ENCODE results near the gene SLC33A1. TPM values are rescaled to one million over a fixed set of nuclear protein-coding genes. Genes with fewer than 3 reads are reported as not detected.
A peak's percentile ranks its signal among the peaks of the same experiment; 100 is the strongest.
"Not testable (repeated sequence)": the region's sequence is repeated elsewhere in the genome, so short reads cannot be mapped to it uniquely, and the experiment has no call there.

The SLC33A1 gene
- total and polyA plus RNA-seq, 4 experiments from 2014 or later = 18.4 to 45.8 (median 34.3) TPM

- H3K27ac ChIP-seq (ENCODE audit: low read depth, low read length) = no peak overlapping the region
Measured at GRCh38 chr3:155886915-155887314, 32.7 kb upstream of the SLC33A1 start.

GRCh38 chr3:155886348-155886747 lies 32.1 kb upstream of the SLC33A1 start:
- POLR2A ChIA-PET (ENCODE audit: partially characterized antibody) = interaction anchor here (0.7 kb wide), 1 partner anchor 16 kb away, joined by 3 read pairs; the partner anchor contains the start of gene GMPS
- CTCF ChIA-PET (ENCODE audit: partially characterized antibody) = interaction anchor here (2.6 kb wide), 1 partner anchor 80 kb away, joined by 14 read pairs; the partner anchor contains the start of gene C3orf33
- H3K36me3 ChIP-seq (ENCODE audit: insufficient read depth, low read length); H3K27me3 ChIP-seq (ENCODE audit: insufficient read depth, low read length); H3K9me3 ChIP-seq (ENCODE audit: control insufficient read depth in 1 of 2, low read length in 2 of 2); intact Hi-C loops (cut with micrococcal nuclease); H3K9me3 Mint-ChIP-seq; DNase-seq; H3K4me3 Mint-ChIP-seq; H3K4me3 ChIP-seq (ENCODE audit: low read length in 2 of 2); H3K27ac ChIP-seq (ENCODE audit: low read depth, low read length); H3K27me3 Mint-ChIP-seq; H3K36me3 Mint-ChIP-seq: not testable (repeated sequence)
- peaks cover 20% of the 10 kb centered on the region for H3K4me1 ChIP-seq (ENCODE audit: insufficient read depth, low read length)
- Mint-ChIP-seq H3K4me1 (peaks cover 42 to 63% (median 47%) of the 10 kb centered on the region in 4 donors), H3K27ac (peak overlapping the region in 1 of 7 donors; percentile 29)

More at GRCh38 chr3:155886915-155887314, 32.7 kb upstream of the SLC33A1 start:
- ChIA-PET POLR2A (ENCODE audit: partially characterized antibody) (interaction anchor here (0.7 kb wide), 1 partner anchor 17 kb away, joined by 3 read pairs; the partner anchor contains the start of gene GMPS), CTCF (ENCODE audit: partially characterized antibody) (interaction anchor here (2.6 kb wide), 1 partner anchor 81 kb away, joined by 14 read pairs; the partner anchor contains the start of gene C3orf33)
- no peaks in the 10 kb centered on the region for H3K9me3 Mint-ChIP-seq
- H3K36me3 Mint-ChIP-seq = peaks cover 0 to 1% of the 10 kb centered on the region in 2 donors
- H3K4me3 Mint-ChIP-seq = no peak overlapping the region
- intact Hi-C loops (cut with micrococcal nuclease) = no loop called here
- no peak overlapping the region for H3K27ac Mint-ChIP-seq
- peaks cover 37 to 58% (median 45%) of the 10 kb centered on the region in 4 donors for H3K4me1 Mint-ChIP-seq
- Histone ChIP-seq H3K36me3 (ENCODE audit: insufficient read depth, low read length) (no peaks in the 10 kb centered on the region), H3K4me3 (ENCODE audit: low read length in 2 of 2) (no peak overlapping the region), H3K4me1 (ENCODE audit: insufficient read depth, low read length) (peaks cover 21% of the 10 kb centered on the region), H3K27me3 (ENCODE audit: insufficient read depth, low read length) (no peaks in the 10 kb centered on the region), H3K9me3 (ENCODE audit: control insufficient read depth in 1 of 2, low read length in 2 of 2) (no peaks in the 10 kb centered on the region)
- no peaks in the 10 kb centered on the region for H3K27me3 Mint-ChIP-seq
- no peak for DNase-seq

DNA sequence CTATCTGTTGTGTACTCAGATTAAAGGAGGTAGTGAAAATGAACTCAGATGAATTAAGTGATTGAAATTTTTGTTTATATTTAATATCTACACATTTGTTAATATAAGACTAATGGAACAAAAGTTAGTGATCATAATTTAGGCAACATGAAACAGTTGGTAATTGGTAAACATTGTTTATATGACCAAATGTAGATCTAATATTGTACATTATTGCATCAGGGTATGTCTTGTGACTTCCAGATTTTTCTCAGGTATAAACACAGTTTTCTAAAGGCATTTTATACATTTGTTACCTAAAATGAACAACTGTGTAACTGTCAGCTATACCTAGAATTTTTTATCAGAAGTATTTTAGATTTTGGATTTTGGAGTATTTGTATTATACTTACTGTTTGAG lies 31.1 kb upstream of the SLC33A1 start:
- Histone ChIP-seq H3K27me3 (ENCODE audit: insufficient read depth, low read length) (no peaks in the 10 kb centered on the region), H3K36me3 (ENCODE audit: insufficient read depth, low read length) (no peaks in the 10 kb centered on the region), H3K4me1 (ENCODE audit: insufficient read depth, low read length) (peaks cover 15% of the 10 kb centered on the region), H3K27ac (ENCODE audit: low read depth, low read length) (no peak overlapping the region), H3K9me3 (ENCODE audit: control insufficient read depth in 1 of 2, low read length in 2 of 2) (no peaks in the 10 kb centered on the region), H3K4me3 (ENCODE audit: low read length in 2 of 2) (no peak overlapping the region)
- no peak for DNase-seq
- Mint-ChIP-seq H3K4me3 (no peak overlapping the region), H3K36me3 (no peaks in the 10 kb centered on the region), H3K27ac (no peak overlapping the region), H3K4me1 (peaks cover 37 to 63% (median 46%) of the 10 kb centered on the region in 4 donors), H3K9me3 (no peaks in the 10 kb centered on the region), H3K27me3 (no peaks in the 10 kb centered on the region)
- POLR2A ChIA-PET (ENCODE audit: partially characterized antibody) = interaction anchor here (0.5 to 1.4 kb wide), 2 partner anchors 14 to 1204 kb away, joined by 3 to 4 read pairs; no protein-coding TSS in a partner anchor
- CTCF ChIA-PET (ENCODE audit: partially characterized antibody) = interaction anchor here (0.9 to 2.6 kb wide), 2 partner anchors 14 to 79 kb away, joined by 3 to 14 read pairs; partner anchors contain the start of genes C3orf33 and GMPS
- intact Hi-C loops (cut with micrococcal nuclease) = no loop called here

GRCh38 chr3:155884292-155884691 lies 30.1 kb upstream of the SLC33A1 start:
- Mint-ChIP-seq H3K27me3 (no peaks in the 10 kb centered on the region), H3K4me1 (peaks cover 38 to 64% (median 46%) of the 10 kb centered on the region in 4 donors), H3K9me3 (no peaks in the 10 kb centered on the region), H3K27ac (no peak overlapping the region), H3K36me3 (no peaks in the 10 kb centered on the region), H3K4me3 (no peak overlapping the region)
- intact Hi-C loops (cut with micrococcal nuclease) = no loop called here
- no peak for DNase-seq
- Histone ChIP-seq H3K4me3 (ENCODE audit: low read length in 2 of 2) (no peak overlapping the region), H3K9me3 (ENCODE audit: control insufficient read depth in 1 of 2, low read length in 2 of 2) (no peaks in the 10 kb centered on the region), H3K27me3 (ENCODE audit: insufficient read depth, low read length) (no peaks in the 10 kb centered on the region), H3K27ac (ENCODE audit: low read depth, low read length) (no peak overlapping the region), H3K36me3 (ENCODE audit: insufficient read depth, low read length) (no peaks in the 10 kb centered on the region), H3K4me1 (ENCODE audit: insufficient read depth, low read length) (peaks cover 16% of the 10 kb centered on the region)
- CTCF ChIA-PET (ENCODE audit: partially characterized antibody) = interaction anchor here (0.9 to 2.6 kb wide), 2 partner anchors 13 to 78 kb away, joined by 3 to 14 read pairs; partner anchors contain the start of genes C3orf33 and GMPS
- POLR2A ChIA-PET (ENCODE audit: partially characterized antibody) = interaction anchor here (1.4 kb wide), 1 partner anchor 13 kb away, joined by 4 read pairs; no protein-coding TSS in a partner anchor

- H3K36me3 ChIP-seq (ENCODE audit: insufficient read depth, low read length) = no peaks in the 10 kb centered on the region
- intact Hi-C loops (cut with micrococcal nuclease) = no loop called here
- no peak overlapping the region for H3K4me3 ChIP-seq (ENCODE audit: low read length in 2 of 2)
- peak overlapping the region in 1 of 7 donors; percentile 1 for H3K27ac Mint-ChIP-seq
- no peaks in the 10 kb centered on the region for H3K36me3 Mint-ChIP-seq
- H3K9me3 Mint-ChIP-seq = no peaks in the 10 kb centered on the region
- peak overlapping the region in 2 of 8 donors; percentile 0 for H3K4me3 Mint-ChIP-seq
- H3K27ac ChIP-seq (ENCODE audit: low read depth, low read length) = no peak overlapping the region
- H3K4me1 ChIP-seq (ENCODE audit: insufficient read depth, low read length) = peaks cover 32% of the 10 kb centered on the region
- DNase-seq = no peak
- H3K27me3 ChIP-seq (ENCODE audit: insufficient read depth, low read length) = no peaks in the 10 kb centered on the region
- POLR2A ChIA-PET (ENCODE audit: partially characterized antibody) = no interaction called here
- peaks cover 40 to 78% (median 54%) of the 10 kb centered on the region in 4 donors for H3K4me1 Mint-ChIP-seq
- CTCF ChIA-PET (ENCODE audit: partially characterized antibody) = interaction anchor here (1.6 kb wide), 1 partner anchor 74 kb away, joined by 7 read pairs; the partner anchor contains the start of gene C3orf33
- H3K9me3 ChIP-seq (ENCODE audit: control insufficient read depth in 1 of 2, low read length in 2 of 2) = no peaks in the 10 kb centered on the region
- no peaks in the 10 kb centered on the region for H3K27me3 Mint-ChIP-seq
Measured at GRCh38 chr3:155880286-155880685, 26.1 kb upstream of the SLC33A1 start.

DNA sequence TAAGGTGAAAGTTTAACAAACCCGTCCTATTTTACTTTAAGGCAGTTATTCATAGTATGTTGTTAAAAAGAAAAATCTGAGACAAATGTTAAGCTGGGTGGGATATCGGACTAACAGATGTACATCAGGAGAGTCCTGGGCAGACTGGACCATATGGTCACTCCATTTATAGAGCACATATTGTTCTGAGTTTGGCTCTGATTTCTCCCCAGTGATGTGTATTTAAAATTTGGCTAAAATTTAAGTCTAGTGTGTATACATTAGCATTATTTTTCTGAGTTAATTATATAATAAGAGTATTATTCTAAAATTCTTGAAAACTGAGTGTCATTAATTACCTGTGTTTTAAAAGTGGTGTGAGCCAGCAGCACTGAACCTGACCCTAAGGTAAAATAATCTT lies 22.3 kb upstream of the SLC33A1 start:
- ChIA-PET CTCF (ENCODE audit: partially characterized antibody) (interaction anchor here (1.1 kb wide), 2 partner anchors 23 to 71 kb away, joined by 4 to 5 read pairs; partner anchors contain the start of genes C3orf33 and SLC33A1), POLR2A (ENCODE audit: partially characterized antibody) (no interaction called here)
- Histone ChIP-seq H3K4me1 (ENCODE audit: insufficient read depth, low read length) (peaks cover 58% of the 10 kb centered on the region), H3K4me3 (ENCODE audit: low read length in 2 of 2) (no peak overlapping the region), H3K27me3 (ENCODE audit: insufficient read depth, low read length) (no peaks in the 10 kb centered on the region), H3K36me3 (ENCODE audit: insufficient read depth, low read length) (no peaks in the 10 kb centered on the region), H3K27ac (ENCODE audit: low read depth, low read length) (no peak overlapping the region), H3K9me3 (ENCODE audit: control insufficient read depth in 1 of 2, low read length in 2 of 2) (no peaks in the 10 kb centered on the region)
- no peaks in the 10 kb centered on the region for H3K27me3 Mint-ChIP-seq
- no peak overlapping the region for H3K27ac Mint-ChIP-seq
- no peak for DNase-seq
- H3K4me3 Mint-ChIP-seq = no peak overlapping the region
- intact Hi-C loops (cut with micrococcal nuclease) = no loop called here
- H3K9me3 Mint-ChIP-seq = no peaks in the 10 kb centered on the region
- H3K36me3 Mint-ChIP-seq = peaks cover 0 to 4% of the 10 kb centered on the region in 2 donors
- peaks cover 40 to 82% (median 59%) of the 10 kb centered on the region in 4 donors for H3K4me1 Mint-ChIP-seq

DNA sequence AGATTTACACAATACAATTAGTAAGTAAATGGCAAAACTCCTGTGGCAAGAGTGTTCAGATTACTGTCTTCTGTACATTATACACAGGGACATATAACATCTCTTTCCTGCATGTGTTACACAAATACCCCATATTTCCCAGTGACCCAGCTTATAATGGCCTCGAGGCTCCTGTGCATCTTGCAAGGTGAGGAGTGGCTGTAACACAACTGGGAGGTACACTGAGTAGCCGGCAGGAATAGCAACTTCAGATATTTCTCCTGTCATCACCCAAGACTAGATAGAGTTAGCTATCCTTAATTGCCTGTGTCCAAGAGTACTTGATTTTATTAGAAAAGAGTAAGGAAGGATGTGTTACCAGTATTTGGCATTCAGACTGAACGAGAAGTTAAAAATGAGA lies 21.8 kb upstream of the SLC33A1 start:
- H3K36me3 Mint-ChIP-seq = peaks cover 0 to 4% of the 10 kb centered on the region in 2 donors
- H3K4me3 Mint-ChIP-seq = no peak overlapping the region
- H3K27ac Mint-ChIP-seq = no peak overlapping the region
- Histone ChIP-seq H3K9me3 (ENCODE audit: control insufficient read depth in 1 of 2, low read length in 2 of 2) (no peaks in the 10 kb centered on the region), H3K27me3 (ENCODE audit: insufficient read depth, low read length) (no peaks in the 10 kb centered on the region), H3K4me1 (ENCODE audit: insufficient read depth, low read length) (peaks cover 58% of the 10 kb centered on the region), H3K36me3 (ENCODE audit: insufficient read depth, low read length) (no peaks in the 10 kb centered on the region), H3K4me3 (ENCODE audit: low read length in 2 of 2) (no peak overlapping the region), H3K27ac (ENCODE audit: low read depth, low read length) (no peak overlapping the region)
- H3K27me3 Mint-ChIP-seq = no peaks in the 10 kb centered on the region
- no peak for DNase-seq
- ChIA-PET CTCF (ENCODE audit: partially characterized antibody) (interaction anchor here (1.1 kb wide), 2 partner anchors 23 to 70 kb away, joined by 4 to 5 read pairs; partner anchors contain the start of genes C3orf33 and SLC33A1), POLR2A (ENCODE audit: partially characterized antibody) (no interaction called here)
- intact Hi-C loops (cut with micrococcal nuclease) = no loop called here
- no peaks in the 10 kb centered on the region for H3K9me3 Mint-ChIP-seq
- H3K4me1 Mint-ChIP-seq = peaks cover 38 to 79% (median 56%) of the 10 kb centered on the region in 4 donors
